HG03432 (cell line): ENCODE measurements around the gene IKZF2.
"Not testable (repeated sequence)": the region's sequence is repeated elsewhere in the genome, so short reads cannot be mapped to it uniquely, and the experiment has no call there.

Experiments
- ATAC-seq: cut with Tn5 transposase; IDR thresholded peaks from one replicate; pipeline ENCODE4 v1.9.1; 2021; ENCODE audit warnings: mild to moderate bottlenecking, moderate library complexity; ENCODE audit not compliant: unreplicated experiment

IKZF2 gene

DNA sequence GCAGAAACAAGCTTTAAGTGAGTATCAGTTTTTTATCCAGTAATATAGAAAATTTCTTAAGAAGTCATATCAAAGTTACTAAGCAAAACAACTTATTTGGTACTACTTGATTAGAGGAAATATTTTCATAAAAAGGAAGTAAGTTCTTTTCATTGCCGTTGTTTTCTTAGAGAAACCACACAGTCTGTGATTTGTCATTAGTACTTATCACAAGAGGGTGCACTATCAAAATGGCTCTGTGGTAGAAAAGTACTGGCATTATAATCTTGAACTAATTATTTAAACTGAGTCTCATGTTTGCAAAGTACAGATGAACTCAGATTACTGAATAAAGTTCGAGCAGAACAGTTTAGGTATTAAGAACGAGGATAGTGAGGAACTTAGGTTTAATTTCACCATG, 93.4 kb downstream of the IKZF2 start:
- ATAC-seq, result no peak

DNA sequence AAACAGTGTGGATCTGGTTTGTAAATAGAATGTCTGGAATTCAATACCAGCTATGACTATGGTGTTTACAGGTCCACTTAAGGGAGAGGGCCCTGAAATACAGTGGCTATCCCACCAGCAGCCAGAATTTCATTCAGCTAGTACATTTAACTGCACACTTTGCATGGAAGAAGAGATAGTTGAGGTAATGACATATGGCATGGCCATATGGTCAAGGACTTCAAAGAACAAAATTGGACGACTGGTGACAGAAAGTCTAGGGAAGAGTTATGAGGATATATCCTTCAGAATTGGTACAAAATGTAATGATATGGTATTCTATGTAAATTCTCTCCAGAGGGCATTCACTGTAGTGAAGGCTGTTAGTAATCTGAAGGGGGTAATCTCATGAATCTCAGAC, 105.0 kb downstream of the IKZF2 start:
- no peak for ATAC-seq

DNA sequence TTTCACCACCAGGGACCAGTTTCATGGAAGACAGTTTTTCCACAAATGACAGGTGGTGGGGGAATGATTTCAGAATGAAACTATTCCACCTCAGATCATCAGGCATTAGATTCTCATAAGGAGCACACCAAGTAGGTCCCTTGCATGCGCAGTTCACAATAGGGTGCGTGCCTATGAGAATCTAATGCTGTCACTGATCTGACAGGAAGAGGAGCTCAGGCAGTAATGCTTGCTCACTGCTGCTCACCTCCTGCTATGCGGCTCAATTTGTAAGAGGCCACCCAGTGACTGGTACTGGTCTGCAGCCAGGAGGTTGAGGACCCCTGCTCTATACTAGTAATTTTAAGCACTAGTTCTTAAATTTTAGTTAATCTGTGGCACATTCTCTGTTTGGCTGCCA, 107.8 kb downstream of the IKZF2 start:
- no peak for ATAC-seq

DNA sequence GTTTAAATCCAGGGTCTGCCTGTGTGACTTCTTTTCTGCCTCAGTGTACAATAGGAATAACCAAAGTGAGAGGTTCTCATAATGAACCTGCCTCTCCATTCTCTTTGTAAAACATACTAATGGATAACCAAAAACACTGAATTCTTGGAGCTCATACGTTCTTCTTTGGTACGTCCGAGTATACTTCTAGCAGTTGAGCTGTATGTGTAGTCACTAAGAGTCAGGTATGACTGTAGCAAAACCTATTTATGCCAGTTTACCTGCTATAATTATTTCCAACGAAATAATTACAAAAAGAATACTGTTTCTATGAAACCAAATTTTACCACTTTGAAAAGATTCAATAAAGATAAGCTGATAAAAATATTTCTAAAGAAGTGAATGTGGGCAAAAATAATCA, 109.2 kb downstream of the IKZF2 start:
- ATAC-seq, result no peak

DNA sequence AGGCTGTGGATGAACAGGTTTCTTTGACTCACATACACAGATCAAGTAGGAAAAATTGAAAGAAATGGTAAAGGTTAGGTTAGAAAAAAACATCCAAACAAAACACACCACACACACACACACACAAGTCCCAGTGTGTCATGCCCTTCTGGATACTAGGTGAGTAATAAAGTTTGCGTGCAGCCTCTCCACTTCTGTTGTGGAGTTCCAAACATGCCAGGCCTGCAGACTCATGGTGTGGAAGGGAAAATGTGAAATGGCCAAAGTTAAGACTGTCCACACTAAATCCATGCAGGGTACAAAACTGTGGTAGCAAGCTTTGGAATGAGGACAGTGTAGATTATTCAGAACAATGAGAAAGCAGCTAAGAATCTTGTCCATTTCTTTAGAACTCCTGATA, 114.6 kb downstream of the IKZF2 start:
- ATAC-seq, result no peak

DNA sequence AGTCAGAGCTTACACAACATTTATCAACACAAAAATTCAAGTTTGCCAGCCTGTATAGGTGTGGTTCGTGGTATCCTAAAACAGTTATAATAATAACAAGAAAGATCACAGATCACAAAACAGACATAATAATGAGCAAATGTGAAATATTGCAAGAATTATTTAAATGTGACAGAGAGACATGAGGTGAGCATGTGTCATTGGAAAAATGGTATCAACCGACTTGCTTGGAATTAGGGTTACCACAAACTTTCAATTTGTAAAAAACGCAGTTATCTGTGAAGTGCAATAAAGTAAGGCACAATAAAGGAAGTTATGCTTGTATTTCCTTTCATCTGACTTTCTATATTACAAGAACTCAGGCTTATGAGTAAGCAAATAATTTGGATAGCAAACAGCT, 116.8 kb downstream of the IKZF2 start:
- no peak for ATAC-seq

DNA sequence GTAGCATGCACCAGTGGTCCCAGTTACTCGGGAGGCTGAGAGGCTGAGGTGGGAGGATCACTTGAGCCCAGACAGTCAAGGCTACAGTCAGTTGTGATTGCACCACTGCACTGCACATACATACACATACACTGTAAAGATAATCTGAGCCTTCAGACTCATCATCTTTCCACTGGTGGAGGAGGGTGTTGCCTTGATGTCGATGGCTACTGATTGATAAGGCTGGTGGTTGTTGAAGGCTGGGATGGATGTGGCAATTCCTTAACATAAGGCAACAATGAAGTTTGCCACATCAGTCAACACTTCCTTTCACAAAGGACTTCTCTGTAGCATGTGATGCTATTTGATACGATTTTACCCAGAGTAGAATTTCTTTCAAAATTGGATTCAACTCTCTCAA, 118.8 kb downstream of the IKZF2 start:
- no peak for ATAC-seq

DNA sequence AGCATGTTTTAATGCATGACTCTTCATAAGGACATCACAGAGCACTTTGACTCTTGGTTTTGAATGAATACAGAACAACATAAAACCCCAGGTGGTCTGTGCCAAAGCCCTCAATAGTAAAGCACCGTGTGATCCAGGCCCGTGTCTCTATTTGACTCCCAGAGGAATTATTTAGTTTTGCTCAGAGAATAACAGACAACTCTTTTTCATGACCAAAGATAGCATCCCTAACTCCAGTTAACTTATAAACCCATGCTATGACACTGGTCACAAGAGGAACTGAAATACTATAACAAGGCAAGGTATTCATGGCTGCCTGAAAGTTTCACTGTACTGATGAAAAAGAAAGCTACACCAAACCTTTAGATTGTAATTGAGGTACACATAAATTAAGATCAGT, 128.4 kb downstream of the IKZF2 start:
- ATAC-seq, result peak; percentile 72

DNA sequence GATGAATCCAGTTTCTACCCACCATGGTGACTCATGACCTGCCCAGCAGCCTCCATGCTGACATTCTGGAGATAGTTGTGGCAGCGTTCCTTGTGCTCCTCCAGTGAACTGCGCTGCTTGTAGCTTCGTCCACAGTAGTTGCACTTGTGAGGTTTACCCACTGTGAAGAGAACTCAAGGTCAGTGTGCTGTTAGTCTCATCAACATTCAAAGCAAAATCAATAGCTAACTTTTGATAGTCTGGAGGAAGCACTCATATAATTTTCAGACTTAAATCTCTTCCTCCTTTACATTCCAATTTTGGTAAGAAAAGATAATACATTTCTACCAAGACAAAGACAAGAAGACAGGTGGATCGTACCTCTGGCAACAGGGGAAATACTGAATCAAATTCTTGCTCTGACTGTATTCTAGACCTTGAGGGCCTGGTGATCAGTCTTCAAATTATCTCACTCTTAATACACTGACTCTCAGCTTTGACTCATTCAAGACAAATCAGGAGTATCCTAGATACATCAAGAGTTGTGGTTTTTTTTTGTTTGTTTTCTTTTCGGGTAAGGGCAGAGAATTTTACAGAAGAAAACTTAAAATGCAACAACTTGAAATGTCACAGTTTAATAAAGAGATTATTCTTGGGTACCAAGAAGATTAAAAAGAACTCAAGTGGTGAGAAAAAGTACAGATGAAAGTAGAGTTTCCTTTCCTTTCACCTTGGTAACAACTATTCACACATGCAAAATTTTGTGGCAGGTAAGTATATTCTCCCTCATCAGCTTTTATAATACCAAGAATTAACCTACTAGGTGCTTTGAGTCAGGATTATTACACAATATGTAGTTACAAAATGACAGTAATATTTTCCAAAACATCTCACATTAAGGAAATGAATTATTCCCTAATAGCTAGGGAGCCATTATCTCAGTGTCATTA, 129.2 kb downstream of the IKZF2 start:
- ATAC-seq, result peak; percentile 86

DNA sequence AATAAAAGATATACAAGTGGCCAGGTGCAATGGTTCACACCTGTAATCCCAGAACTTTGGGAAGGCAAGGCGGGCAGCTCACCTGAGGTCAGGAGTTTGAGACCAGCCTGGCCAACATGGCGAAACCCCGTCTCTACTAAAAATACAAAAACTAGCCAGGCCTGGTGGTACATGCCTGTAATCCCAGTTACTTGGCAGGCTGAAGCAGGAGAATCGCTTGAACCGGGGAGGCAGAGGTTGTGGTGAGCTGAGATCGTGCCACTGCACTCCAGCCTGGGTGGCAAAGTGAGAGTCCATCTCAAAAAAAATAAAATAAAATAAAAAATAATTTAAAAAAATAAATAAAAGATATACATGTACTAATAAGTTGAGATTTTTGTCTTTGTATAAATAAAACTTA, 130.5 kb downstream of the IKZF2 start:
- ATAC-seq, result not testable (repeated sequence)

DNA sequence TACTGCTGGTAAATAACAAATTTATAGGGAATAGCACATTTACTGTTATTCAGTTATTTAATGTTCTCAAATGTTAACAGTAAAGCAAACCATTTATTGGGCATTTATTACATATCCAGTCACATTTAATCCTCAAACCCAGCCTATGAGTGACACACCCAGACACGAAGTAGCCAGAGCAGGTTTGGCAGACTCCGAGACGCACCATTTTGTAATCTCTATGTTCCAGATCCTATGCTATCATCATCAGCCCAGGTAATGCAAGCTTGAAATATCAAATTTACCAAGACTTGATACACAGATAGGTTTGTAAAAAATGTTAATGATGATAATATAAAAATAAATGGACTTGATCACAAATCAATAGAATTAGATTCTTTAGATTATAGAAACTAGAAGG, 131.1 kb downstream of the IKZF2 start:
- ATAC-seq, result no peak

DNA sequence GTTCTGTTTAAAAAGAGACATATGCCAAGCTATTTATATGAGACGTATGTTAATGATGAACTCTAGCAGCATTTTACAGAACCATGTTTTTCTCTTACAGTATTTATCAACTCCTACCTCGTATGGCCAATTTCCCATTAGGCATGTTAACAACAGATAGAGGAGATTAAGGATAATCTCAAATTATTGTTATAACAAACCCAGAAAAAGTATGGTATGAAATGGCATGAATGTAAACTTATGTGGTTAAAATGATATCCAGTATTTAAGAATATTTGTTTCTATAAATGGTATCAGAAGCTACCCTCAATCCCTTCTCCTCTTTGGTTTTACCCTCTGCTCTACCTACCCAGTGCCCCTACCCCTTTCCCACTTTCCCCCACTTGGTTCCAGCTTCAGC, 132.0 kb downstream of the IKZF2 start:
- no peak for ATAC-seq

DNA sequence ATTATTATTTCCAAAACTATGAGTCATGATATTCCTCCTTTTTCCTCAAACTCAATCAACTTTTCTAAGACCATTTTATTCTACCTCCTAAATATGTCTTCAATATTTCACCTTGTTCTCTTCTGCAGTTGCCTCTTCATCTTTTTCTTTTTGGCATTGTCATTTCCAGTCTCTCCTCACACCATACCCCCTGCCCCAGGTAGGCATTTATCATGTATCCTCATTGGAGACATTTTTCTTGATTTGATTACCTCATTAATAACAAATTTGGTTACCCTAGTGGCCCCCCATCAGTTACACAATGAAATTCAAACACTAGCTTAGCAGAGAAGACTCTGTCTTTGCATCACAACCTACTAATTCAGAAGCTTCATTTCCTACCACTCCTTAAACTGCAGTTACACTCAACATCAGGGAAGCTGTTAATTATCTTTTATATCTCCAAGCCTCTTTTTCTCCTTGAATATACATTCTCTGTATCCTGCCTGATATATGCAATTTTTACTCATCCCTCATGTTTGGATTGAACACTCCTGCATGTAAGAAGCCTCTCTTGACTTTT, 133.0 kb downstream of the IKZF2 start:
- ATAC-seq, result no peak

DNA sequence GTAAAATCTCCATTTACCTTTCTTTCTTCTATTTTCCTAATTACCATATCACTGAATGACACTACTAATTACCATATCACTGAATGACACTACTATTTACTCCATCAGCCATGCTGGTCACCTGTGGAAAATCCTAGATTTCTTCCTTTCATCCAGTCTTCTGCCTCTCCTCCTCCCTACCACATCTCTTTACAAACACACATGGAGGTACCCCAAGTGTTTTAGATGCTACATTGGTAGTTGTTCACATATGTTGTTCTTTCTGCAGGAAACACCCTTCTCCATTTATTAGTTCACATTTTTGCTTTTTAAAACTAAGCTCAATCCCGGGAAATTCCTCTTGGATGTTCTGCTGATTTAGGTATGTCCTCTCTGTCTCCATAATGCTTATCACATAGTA, 134.0 kb downstream of the IKZF2 start:
- ATAC-seq, result no peak

DNA sequence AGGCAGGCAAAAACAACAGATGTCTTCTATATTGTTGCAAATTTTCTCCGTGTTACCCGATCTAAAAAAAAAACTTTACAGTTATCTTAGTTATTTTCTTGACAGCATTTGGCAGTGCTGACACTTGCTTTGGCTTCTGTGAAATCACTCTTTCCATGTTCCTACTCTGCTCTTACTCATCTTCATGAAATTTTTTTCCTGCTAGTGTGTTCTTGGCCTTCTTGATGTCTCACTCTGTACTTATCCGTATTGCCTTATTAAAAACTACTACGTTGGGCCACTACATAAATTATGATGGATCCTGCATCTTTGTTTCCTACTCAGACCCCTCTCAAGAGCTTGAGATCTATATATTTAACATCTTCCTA, 134.4 kb downstream of the IKZF2 start:
- no peak for ATAC-seq

DNA sequence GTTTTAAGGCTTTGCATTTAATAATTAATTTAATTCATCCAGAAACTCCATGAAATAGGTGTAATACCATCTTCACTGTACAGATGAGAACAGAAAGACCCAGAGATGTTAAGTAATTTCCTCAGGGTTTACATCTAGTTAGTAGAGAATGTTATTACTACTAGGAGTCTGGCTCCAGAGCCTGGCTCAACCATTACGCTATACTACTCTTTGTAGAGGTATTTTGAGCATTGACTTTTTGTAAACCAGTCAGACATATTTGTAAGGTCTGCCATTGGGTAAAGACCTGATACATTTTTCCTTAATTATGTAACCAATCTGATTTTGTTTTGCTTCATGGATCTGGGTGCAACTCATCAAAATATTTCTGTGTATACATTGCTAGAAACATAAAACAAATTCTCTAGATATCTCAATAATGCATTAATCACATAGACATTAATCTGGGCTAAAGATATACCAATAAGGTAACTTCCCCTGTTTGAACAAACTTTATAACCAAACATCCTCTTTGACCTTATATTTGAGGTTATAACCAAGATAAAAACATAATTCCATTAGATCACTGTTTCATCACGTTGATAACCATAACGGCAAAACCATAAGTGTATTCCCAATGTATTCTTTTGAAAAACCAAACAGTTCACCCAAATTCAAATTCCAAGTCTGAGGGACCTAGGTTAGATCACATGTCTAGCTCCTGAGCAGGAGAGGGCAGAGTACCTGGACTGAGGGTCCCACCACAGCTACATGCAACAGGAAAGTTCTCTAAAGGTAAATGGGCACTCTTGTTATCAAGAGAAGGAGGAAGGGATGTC, 135.0 kb downstream of the IKZF2 start:
- ATAC-seq, result peak; percentile 33

DNA sequence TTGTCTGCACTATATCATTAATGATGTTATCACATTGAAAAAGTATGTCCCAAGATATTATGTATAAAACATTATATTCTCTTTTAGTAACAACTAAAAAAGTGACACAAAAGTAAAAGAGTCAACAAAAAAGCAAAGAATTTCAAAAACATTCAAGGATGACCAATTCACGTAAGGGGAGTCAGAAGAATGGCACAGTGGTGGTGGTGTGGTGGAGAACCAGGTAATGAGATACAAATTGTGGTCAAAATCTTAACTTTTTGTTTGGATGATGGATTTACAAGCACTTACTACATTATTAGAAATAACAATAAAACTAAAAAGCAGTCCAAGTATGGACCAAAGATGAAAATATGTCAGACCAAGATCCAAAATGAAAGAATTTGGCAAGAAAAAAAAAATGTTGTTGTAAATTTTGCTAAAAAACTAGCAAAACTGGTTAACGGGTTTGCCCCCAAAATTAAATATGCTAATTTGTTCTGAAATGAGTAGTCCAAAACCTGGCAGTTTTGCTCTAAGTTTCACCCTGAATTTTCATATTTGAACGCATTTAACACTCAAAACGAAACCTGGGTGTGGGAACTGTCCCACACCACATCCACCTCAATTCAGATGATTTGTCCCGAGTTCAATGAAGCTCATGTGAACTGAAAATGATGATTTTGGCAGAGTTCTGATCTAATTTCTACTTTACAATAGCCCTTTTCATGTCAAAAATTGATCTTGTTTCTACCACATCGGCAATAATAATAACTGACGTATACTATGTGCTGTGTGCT, 135.8 kb downstream of the IKZF2 start:
- ATAC-seq, result peak; percentile 83

DNA sequence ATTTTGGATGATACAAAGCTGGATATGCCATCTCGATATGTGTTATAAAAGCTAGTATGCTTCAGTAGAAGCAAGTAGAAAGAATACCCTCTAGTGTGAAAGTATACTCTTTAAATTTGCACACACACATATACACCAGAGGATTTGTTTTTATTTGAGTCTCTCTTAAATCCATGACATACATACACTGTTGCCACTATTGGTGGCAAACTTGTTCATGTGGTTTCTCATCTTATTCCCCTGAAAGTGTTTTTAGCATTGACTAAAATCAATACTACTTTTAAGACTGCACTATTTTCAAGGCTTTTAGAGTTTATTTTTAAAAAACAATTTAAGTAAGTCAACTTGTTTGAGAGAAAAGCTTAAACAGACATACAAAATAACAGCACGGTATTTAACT, 137.4 kb downstream of the IKZF2 start:
- no peak for ATAC-seq

DNA sequence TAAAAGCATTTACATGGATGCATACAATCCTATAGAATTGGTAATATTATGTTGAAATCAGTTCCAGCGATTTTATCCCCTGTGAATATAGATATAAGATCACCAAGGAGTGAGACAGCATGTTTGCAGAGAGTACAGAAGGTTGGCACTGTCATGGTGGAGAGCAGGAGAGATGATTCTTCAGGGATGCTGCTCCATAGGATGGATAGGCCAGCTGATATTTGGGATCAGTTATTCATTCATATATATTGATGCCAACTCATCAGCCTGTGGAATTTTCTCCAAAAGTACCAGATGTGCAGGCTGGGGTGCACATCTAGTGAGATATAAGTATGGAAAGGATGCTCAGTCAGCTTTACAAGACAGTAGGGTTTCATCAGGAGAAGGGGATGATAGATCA, 139.9 kb downstream of the IKZF2 start:
- ATAC-seq, result no peak

DNA sequence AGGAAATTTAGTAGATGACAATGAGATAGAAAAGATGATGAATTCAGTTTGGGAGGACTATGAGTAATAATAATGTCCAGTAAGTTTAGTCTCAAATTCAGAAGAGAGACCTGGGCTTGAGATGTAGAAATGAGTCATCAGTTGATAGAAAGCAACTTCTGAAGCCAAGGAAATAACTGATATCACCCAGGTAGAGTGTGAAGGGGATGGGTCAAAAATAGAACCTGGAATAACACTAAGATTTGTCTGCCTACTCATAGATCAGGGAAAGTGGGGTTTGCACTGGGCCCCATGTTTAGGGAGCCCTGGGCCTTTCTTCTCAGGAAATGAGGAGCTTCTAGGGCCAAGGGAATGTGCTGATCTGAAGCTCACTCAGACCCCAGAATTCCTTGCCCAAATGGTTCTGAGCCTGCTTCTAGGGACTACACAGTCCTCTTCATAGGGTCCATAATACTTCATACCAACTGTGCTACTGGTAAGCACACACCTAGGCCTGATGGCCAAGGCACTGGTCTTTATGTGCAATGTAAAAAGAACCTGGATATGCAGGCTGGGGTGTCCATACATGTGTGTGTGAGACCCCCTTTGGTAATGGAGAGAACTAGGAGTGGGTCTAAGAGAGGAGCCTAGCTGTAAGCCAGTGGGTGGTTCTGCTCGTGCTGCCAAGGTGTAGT, 141.2 kb downstream of the IKZF2 start:
- ATAC-seq, result peak; percentile 65
